Hepatocyte (in vitro differentiated cells): ENCODE data around the gene FBLN2. TPM values are rescaled to one million over a fixed set of nuclear protein-coding genes. Genes with fewer than 3 reads are reported as not detected.

Source experiments
- DNase-seq: peaks from one replicate; pipeline ENCODE4 v3.0.0-alpha.2; 2016; ENCODE audit warnings: low spot score
- H2AFZ ChIP-seq: fragments of 200-600 bp; sonication (generic); 2 replicates; pipeline ENCODE4 v1.6.0; 2016; ENCODE audit warnings: antibody characterized with exemption, mild to moderate bottlenecking
- H3K27ac ChIP-seq: fragments of 200-600 bp; sonication (generic); 2 replicates; pipeline ENCODE4 v1.5.1; 2016; ENCODE audit warnings: mild to moderate bottlenecking
- H3K27me3 ChIP-seq: fragments of 200-600 bp; sonication (generic); 2 replicates; pipeline ENCODE4 v1.6.1; 2016
- H3K36me3 ChIP-seq: fragments of 200-600 bp; sonication (generic); replicated peaks from 2 replicates; pipeline ENCODE4 v1.5.1; 2016; ENCODE audit warnings: low read depth; ENCODE audit not compliant: insufficient read depth
- H3K4me1 ChIP-seq: fragments of 200-600 bp; sonication (generic); 2 replicates; pipeline ENCODE4 v1.5.1; 2016; ENCODE audit warnings: mild to moderate bottlenecking, moderate library complexity; ENCODE audit not compliant: insufficient read depth
- H3K4me2 ChIP-seq: fragments of 200-600 bp; sonication (generic); 2 replicates; pipeline ENCODE4 v1.6.0; 2016
- H3K4me3 ChIP-seq: fragments of 200-600 bp; sonication (generic); 2 replicates; pipeline ENCODE4 v1.5.1; 2016; ENCODE audit warnings: mild to moderate bottlenecking
- H3K79me2 ChIP-seq: fragments of 200-600 bp; sonication (generic); 2 replicates; pipeline ENCODE4 v1.6.0; 2017; ENCODE audit warnings: mild to moderate bottlenecking
- H3K9me2 ChIP-seq: fragments of 200-600 bp; sonication (generic); replicated peaks from 2 replicates; pipeline ENCODE4 v1.6.0; 2017; ENCODE audit warnings: mild to moderate bottlenecking; ENCODE audit not compliant: insufficient read depth
- H3K9me3 ChIP-seq: fragments of 200-600 bp; sonication (generic); 2 replicates; pipeline ENCODE4 v1.5.1; 2016; ENCODE audit warnings: low read depth, mild to moderate bottlenecking
- H4K20me1 ChIP-seq: fragments of 200-600 bp; sonication (generic); 2 replicates; pipeline ENCODE4 v1.6.0; 2016; ENCODE audit warnings: mild to moderate bottlenecking; ENCODE audit not compliant: insufficient read depth, poor library complexity, severe bottlenecking
- EZH2 ChIP-seq: fragments of 200-600 bp; sonication (generic); IDR thresholded peaks from 2 replicates; pipeline ENCODE4 v1.6.1; 2016; ENCODE audit warnings: antibody characterized with exemption, mild to moderate bottlenecking, borderline replicate concordance
- EZH2phosphoT487 ChIP-seq: fragments of 200-600 bp; sonication (generic); IDR thresholded peaks from one replicate; pipeline ENCODE4 v1.6.1; 2018; ENCODE audit warnings: antibody characterized with exemption, mild to moderate bottlenecking, low read depth, moderate library complexity; ENCODE audit not compliant: unreplicated experiment, severe bottlenecking
- WGBS: methylation state at CpG from one replicate; pipeline ENCODE4 v1.1.6; 2016; ENCODE audit warnings: low lambda C conversion rate; ENCODE audit errors: missing lambda C conversion rate; 5-methylcytosine and 5-hydroxymethylcytosine counted together
- polyA plus RNA-seq: library from polyadenylated mRNA; unstranded; fragments of >200 nt; fragmentation: Nextera tagmentation; extraction: Ambion mirVana; gene quantifications from 2 replicates; pipeline ENCODE4 v1.2.1, GENCODE V29; 2016
- total RNA-seq: library from RNA; depleted of rRNA; stranded (reverse); fragments of >200 nt; gene quantifications from 2 replicates; pipeline ENCODE4 v1.2.3, GENCODE V29; 2014
- TF ChIP-seq, protein P1 (sequence below): fragments of 200-600 bp; sonication (generic); IDR thresholded peaks from 2 replicates; pipeline ENCODE4 v1.5.1; 2016; ENCODE audit warnings: antibody characterized with exemption, mild to moderate bottlenecking; ENCODE audit not compliant: poor library complexity

The FBLN2 gene
- total and polyA plus RNA-seq, 2 experiments from 2014 or later: 75.8 to 76.2 TPM

- WGBS: 93% methylated on average over 22 of the region's 22 CpGs
- peaks cover 6% of the 10 kb centered on the region for H3K27me3 ChIP-seq
- TF ChIP-seq, protein P1, sequence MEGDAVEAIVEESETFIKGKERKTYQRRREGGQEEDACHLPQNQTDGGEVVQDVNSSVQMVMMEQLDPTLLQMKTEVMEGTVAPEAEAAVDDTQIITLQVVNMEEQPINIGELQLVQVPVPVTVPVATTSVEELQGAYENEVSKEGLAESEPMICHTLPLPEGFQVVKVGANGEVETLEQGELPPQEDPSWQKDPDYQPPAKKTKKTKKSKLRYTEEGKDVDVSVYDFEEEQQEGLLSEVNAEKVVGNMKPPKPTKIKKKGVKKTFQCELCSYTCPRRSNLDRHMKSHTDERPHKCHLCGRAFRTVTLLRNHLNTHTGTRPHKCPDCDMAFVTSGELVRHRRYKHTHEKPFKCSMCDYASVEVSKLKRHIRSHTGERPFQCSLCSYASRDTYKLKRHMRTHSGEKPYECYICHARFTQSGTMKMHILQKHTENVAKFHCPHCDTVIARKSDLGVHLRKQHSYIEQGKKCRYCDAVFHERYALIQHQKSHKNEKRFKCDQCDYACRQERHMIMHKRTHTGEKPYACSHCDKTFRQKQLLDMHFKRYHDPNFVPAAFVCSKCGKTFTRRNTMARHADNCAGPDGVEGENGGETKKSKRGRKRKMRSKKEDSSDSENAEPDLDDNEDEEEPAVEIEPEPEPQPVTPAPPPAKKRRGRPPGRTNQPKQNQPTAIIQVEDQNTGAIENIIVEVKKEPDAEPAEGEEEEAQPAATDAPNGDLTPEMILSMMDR: no peak
- TF ChIP-seq EZH2 (no peak), EZH2phosphoT487 (no peak)
- no peaks in the 10 kb centered on the region for H4K20me1 ChIP-seq
- H3K9me2 ChIP-seq: no peaks in the 10 kb centered on the region
- no peaks in the 10 kb centered on the region for H3K4me1 ChIP-seq
- H3K36me3 ChIP-seq: no peaks in the 10 kb centered on the region
- no peak overlapping the region for H3K4me2 ChIP-seq
- H3K4me3 ChIP-seq: no peak overlapping the region
- H2AFZ ChIP-seq: no peak overlapping the region
- H3K79me2 ChIP-seq: no peaks in the 10 kb centered on the region
- no peak overlapping the region for H3K27ac ChIP-seq
- no peaks in the 10 kb centered on the region for H3K9me3 ChIP-seq
- DNase-seq: no peak
Measured at GRCh38 chr3:13662238-13662847, 113.4 kb downstream of the FBLN2 start.

- H3K27ac ChIP-seq: no peak overlapping the region
- H3K4me2 ChIP-seq: no peak overlapping the region
- H3K4me1 ChIP-seq: no peaks in the 10 kb centered on the region
- no peaks in the 10 kb centered on the region for H3K79me2 ChIP-seq
- no peak overlapping the region for H3K4me3 ChIP-seq
- peaks cover 5% of the 10 kb centered on the region for H3K27me3 ChIP-seq
- no peaks in the 10 kb centered on the region for H3K9me3 ChIP-seq
- H3K9me2 ChIP-seq: no peaks in the 10 kb centered on the region
- H2AFZ ChIP-seq: no peak overlapping the region
- no peaks in the 10 kb centered on the region for H3K36me3 ChIP-seq
- no peak for DNase-seq
- H4K20me1 ChIP-seq: no peaks in the 10 kb centered on the region
- WGBS: 94% methylated on average over 16 of the region's 16 CpGs
- TF ChIP-seq, protein P1: no peak
- TF ChIP-seq EZH2phosphoT487 (no peak), EZH2 (no peak)
Measured at GRCh38 chr3:13663781-13664535, 115.0 kb downstream of the FBLN2 start.

DNA sequence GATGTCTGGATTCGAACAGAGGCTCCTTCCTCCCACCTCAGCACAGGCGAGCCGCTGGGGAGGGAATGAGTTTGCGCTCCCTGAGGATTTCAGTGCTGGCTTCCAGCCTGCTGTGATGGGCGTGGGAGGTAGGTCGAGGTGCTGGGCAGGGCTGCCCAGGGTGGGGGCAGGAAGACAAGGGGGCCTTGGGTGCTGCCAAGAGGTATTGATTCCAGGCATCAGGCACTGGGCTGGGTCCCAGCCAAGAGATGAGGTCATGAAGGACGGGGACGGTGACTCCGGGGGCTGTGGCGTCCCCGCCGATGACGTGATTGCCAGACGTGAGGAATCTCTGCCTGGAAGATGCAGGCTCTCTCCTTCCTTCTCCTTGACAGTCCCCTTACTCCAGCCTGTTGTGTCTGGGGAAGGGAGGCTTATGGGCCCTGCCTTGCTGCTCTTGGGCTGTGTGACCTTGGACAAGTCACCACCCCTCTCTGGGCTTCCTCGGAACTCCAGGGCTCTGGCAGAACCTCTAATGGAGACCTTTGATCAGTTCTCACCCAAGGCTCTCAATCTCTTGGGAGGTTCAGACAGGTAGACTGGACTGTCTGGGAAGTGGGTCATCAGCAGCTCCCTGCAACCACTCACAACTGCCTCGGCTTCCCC lies 116.8 kb downstream of the FBLN2 start:
- H3K27ac ChIP-seq: no peak overlapping the region
- no peaks in the 10 kb centered on the region for H3K9me3 ChIP-seq
- H3K4me3 ChIP-seq: no peak overlapping the region
- H3K79me2 ChIP-seq: no peaks in the 10 kb centered on the region
- WGBS: 94% methylated on average over 15 of the region's 16 CpGs
- peaks cover 5% of the 10 kb centered on the region for H3K27me3 ChIP-seq
- TF ChIP-seq EZH2 (no peak), EZH2phosphoT487 (no peak)
- TF ChIP-seq, protein P1: no peak
- no peaks in the 10 kb centered on the region for H3K4me1 ChIP-seq
- H4K20me1 ChIP-seq: no peaks in the 10 kb centered on the region
- DNase-seq: no peak
- no peaks in the 10 kb centered on the region for H3K9me2 ChIP-seq
- no peak overlapping the region for H3K4me2 ChIP-seq
- H3K36me3 ChIP-seq: no peaks in the 10 kb centered on the region
- H2AFZ ChIP-seq: no peak overlapping the region
